ENCODE data around the gene IRF3.

The IRF3 gene

DNA sequence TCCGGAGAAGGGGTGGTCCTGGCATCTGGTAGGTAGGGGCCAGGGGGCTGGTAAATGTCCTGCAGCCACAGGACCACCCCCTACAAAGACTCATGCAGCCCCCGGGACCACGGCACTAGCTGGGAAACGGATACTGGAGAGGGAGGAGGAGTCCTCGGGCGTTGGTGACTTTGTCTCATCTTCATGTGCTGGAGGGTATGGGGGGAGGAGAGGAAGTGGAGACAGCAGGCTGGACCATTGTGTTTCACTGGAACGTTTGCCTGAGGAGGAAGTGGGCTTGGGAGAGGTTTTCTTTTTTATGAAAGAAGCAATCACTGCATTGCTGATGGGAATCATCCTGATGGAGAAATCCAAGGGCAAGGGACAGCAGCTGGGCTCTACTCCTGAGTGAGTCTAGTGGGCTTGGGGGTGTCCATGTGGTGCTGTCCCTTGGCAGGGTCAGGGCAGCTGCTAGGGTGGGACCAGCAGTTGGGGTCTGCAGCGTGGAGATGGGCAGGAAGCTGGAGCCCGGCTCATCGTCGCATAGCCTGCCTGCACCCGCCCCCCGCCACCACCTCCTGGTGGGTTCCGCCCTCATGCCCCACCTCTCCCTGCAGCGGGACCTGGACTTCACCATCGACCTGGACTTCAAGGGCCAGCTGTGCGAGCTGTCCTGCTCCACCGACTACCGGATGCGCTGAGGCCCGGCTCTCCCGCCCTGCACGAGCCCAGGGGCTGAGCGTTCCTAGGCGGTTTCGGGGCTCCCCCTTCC lies 22.1 kb upstream of the IRF3 start:
- DNase-seq: no peak

DNA sequence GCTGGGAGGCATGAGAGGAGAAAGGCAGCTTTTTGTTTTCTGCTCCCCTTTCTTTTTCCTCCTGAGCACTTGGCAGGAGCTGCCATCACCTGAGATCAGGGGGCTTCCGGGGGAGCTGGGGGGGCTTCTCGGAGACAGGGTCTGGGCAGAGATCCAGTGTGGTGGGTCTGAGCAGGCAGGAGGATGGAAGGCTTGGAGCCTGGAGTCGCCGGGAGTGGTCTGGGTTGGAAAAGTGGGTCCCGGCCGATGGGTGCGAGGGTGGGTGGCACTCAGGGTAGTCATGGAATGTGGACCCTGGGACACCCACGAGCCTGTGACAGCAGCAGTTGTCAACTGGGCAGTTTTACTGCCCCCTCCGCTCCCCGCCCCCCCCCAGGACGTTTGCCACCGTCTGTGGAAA lies 21.5 kb upstream of the IRF3 start:
- no peak for DNase-seq

DNA sequence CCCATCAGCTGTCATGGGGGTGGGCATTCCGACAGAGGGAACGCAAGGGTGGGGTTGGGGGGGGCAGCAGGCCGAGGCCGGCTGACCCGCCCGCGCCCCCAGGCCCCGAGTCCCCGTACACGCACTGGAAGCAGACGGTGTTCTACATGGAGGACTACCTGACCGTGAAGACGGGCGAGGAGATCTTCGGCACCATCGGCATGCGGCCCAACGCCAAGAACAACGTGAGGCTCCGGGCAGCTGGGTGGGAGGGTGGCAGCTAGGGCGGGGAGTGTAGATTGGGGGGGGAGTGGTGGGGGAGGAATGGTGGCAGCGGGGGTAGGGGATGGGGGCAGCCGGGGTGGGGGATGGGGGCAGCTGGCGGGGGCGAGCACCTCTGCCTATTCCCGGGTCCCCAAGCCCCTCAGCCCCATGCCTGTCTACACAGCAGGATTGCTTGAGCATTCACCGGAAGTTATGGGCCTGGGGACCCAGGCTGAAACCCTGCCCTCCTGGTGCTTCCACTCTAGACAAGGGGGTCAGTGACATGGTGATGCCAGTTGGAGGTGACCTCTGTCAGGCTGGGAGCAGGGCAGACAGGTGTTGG lies 20.9 kb upstream of the IRF3 start:
- no peak for DNase-seq

DNA sequence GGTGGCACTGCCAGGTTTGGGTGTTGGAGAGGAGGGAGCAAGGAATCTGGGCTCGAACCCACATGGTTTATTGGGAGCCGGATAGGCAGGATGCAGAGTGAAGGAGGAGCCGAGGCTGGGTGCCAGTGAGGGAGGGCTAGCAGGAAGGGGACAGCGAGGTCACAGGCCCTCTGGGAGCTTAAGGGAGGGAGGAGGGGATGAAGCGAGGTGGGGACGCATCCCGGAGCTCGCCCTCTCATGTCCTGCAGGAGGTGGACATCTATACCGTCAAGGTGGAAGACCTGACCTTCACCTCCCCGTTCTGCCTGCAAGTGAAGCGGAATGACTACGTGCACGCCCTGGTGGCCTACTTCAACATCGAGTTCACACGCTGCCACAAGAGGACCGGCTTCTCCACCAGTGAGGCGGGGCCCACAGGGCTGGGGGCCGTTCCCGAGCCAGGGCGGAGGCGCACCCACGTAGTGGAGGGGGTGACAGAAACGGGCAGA lies 20.2 kb upstream of the IRF3 start:
- DNase-seq: no peak

DNA sequence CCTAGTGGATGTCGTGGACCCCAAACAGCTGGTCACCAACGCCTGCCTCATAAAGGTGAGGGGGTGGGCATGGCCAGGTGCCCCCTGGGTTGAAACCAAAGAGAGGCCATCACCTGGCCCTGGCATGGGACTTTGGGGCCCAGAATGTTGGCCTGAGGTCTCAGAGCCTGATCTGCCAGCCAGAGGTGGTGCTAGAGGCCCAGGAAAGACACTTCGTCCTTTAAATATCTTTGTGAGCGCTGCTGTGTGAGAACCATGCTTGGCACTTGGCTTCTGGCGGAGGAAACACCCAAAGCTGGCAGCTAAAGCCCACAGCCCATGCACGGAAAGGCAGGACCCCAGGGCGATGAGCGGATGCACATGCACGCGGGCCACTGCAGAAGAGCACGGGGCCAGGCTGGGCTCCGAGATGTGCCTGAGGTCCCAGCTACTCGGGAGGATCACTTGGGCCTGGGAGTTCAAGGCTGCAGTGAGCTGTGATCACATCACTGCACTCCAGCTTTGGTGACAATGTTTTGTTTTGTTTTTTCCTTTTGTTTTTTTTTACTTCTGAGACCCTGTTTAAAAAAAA lies 19.4 kb upstream of the IRF3 start:
- no peak for DNase-seq

DNA sequence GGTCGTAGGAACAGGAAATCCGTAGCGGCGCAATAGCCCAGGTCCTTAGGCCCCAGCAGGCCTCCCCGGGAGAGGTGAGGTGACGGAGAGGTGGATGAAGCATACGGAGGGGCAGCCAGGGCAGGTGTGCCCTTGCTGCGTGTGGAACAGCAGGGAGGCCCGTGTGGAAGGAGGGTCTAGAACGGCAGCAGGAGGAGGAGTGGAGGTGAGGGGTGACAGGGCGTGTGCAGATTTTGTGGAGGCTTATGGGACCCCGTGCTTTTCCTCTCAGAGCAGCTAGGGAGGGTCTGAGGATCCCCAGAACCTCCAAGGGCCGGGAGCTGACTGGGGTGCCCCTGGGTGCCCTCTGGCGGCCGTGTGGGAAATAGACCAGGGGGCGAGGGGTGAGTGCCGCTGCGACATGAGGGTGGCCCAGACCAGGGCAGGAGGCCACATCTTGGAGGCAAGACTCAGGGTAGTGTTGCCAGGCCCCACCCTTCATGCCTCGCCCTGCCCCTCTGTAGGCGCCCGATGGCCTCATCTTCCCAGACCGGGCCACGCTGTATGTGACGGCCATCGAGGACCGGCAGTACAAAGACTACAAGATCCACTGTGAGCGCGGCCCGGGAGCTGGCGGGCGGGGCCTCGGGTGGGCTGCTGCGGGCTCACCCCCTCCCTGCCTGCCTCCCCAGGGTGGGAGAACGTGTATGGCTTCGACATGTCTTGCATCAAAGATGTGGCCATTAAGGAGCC lies 18.8 kb upstream of the IRF3 start:
- no peak for DNase-seq

DNA sequence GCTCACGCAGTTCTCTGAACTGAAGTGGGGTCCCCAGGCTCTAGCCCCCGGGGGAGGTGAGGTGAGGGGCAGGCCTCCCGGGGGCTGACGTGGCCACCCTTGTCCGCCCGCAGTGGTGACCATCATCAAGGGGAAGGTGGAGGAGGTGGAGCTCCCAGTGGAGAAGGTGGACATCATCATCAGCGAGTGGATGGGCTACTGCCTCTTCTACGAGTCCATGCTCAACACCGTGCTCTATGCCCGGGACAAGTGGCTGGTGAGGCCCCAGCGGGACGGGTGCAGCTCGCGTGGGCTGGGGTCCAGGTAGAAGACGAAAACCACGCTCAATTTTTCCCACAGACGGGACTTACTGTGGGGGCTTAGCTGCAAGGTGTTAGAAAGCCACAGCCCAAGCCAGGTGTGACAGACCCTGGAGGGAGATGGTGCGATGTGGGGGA lies 18.2 kb upstream of the IRF3 start:
- DNase-seq: no peak

DNA sequence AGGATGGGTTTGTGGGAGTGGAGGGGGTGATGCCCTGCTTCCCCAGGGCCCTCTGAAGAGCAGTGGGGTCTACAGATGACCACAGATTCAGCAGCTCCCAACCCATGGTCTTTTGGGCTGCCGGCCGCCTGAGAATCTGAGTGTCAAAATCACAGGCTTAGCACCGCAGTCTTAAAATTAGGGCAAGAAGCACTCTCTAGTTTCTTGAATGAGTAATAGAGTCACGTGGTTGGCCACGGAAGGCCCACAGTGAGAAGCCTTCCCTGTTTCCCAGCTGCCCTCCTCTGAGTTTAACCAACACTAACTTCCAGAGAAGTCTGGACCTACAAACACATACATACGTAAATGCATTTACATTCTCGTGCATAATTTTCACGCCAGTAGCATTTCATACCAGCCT lies 16.6 kb upstream of the IRF3 start:
- DNase-seq: no peak

DNA sequence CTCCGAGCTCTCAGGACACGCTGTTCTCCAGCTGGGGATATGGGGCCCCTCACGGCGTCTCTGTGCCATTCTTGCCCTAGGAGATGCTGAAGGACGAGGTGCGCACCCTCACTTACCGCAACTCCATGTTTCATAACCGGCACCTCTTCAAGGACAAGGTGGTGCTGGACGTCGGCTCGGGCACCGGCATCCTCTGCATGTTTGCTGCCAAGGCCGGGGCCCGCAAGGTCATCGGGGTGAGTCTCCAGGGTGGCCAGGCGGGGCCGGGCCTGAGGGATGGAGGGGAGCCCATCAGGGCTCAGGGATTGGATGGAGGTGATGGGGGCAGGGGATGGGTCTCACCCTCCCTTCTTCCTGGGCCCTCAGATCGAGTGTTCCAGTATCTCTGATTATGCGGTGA lies 16.2 kb upstream of the IRF3 start:
- no peak for DNase-seq

DNA sequence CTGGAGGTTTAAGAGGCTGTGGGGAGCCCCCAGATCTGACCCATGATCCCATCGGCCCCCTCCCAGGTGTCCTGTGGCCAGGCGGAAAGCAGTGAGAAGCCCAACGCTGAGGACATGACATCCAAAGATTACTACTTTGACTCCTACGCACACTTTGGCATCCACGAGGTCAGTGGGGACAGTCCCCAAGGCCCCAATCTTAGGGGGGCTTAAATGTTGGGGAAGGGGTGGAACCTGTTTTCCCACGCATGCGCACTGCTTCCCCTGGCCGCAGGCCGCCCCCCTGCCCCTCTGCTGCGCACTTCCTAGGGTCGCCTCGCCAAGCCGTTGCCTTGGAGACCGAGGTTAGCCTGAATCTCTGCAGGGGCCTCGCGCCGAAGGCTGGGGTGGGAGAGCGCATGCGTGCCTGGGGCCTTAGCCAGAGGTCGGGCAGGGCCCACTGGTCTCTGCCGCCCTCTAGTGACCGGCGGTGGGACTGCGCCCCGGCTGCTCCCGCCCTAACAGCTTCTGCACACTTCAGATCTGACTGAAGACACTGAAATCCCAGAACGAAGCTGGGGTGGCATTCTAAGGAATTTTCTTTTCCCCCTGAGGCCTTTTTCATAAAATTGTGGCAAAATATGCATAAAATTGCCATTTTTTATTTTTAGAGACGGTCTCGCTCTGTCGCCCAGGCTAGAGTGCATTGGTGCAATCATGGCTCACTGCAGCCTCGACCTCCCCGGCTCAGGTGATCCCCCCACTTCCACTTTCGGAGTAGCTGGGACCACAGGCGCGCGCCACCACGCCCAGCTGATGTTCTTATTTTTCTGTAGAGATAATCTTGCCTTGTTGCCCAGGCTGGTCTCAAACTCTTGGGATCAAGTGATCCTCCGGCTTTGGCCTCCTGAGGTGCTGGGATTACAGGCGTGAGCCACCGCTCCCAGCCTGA lies 15.0 kb upstream of the IRF3 start:
- DNase-seq: peak; percentile 84 to 91 (median 91)

DNA sequence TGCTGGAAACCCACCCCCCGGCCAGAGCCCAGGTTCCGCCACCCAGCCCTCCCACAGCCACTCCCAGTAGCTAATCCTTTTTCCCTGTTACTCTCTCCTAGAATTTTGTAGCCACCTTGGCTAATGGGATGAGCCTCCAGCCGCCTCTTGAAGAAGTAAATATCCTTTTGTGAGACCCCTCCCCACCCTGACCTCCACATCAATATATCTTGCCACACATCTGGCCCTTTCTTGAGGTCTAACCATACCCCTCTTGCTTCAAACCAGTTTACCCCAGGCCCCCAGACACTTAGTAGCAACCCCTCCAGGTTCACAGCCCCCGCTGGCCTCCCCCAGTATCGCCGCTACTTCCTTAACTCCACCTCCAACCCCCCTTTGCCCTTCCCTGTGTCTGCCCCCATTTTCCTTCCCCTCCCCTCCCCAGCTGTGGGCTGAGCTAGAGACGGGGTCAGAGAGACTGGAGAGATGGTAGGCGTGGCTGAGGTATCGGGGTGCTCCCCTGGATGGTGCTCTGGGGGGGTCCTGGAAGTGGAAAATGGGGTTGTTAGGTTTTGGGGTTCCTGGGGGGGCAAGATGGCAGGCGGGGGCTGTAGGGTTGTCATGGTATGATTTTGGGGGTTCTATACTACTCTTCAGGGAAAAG lies 14.2 kb upstream of the IRF3 start:
- no peak for DNase-seq

DNA sequence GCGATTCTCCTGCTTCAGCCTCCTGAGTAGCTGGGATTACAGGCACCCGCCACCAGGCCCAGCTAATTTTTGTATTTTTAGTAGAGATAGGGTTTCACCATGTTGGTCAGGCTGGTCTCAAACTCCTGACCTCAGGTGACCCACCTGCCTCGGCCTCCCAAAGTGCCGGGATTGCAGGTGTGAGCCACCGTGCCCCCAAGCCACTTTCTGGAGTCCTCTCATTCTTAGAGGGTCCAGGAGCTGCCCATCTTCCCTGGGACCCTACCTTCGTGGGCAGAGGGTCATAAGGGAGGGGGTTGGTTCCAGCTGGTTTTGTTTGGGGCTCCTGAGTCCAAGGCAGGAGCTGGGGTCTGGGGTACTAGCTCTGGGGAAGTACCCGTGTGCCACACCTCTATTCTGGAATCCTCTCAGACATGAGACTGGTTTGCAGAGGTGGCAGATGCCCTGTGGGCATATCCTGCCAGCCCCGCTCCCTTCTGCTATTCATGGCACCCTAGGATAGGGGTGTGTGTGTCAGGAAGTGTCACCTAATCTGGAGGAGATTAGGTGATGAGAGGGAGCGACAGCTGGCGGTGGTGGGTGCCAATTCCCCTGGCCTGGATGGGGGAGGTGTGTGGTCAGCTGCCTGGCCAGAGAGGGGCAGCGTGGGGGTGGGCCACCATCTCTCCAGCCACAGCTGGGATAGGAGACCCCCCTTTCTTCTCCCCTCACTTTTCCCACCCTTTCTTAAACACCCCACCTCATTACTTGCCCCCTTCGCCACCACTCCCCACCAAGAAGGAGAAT lies 13.5 kb upstream of the IRF3 start:
- DNase-seq: no peak

DNA sequence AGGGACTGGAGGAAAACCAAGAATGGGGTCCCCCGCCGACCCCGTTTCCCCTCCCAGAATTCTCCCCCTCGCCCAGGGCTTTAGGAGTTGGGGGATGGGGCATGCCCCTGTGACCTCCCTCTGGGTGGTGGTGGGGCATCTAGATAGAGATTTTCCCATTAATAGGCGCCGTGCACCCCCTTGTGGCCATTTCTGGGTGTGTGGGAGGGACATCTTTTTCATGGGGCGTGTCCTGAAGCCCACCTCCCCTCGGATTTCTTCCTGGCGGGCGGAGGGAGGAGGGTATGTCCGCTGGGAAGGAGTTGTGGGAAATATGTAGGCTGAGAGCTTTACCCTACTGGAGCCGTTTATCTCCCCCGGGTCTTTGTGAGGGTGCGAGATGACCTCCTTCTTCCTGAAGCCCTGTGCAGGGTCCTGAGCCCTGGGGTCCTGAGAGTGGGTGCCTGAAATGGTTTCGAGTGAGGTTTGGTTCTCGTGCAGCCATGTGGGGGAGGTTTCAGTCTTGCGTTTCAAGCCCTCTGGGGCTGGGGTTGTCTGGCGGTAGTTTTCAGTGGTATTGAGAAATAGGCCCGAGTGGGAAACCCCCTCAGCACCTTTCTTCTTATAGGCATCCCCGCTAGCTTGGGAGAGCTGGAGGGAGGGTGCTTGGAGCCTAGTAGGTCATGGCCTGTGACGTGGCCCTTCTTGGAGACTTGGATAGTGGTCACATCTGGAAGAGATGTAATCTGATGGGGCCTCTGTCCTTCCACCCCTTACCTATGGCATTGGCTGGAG lies 12.4 kb upstream of the IRF3 start:
- peak; percentile 50 to 80 (median 69) for DNase-seq

DNA sequence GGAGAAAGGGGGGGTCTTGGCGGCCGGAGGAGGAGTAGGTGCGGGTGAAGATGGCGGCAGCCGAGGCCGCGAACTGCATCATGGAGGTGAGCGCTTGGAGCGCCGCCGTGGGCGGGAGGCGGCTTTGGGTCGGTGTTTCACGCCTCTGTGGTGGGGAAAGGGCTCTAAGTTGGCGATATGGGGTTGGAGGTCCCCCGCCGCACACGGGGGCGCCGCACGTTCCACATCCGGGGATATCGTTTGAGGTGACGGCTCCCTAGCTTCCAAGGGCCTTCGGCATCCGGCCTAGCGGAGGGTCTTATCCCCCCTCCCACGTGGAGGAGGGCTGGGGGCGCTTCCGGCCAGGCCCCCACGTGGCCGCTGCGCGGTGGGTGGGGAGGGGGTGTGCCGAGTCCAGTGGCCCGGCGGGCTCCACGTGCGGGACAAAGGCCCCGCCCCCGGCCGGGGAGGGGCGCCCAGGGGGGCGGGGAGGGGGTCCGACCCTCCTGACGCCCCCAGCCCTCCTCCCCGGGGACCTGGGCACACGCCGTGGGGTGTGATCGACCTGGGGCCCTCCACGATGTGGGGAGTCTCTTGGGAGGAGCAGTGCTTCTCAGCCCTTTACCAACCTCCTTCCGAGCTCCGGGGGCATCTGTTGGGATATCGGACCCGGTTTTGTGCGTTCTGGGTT lies 11.7 kb upstream of the IRF3 start, which contains the start of gene PRMT1:
Gene PRMT1 (plus strand): TSS at position 41 of the 670 bp plus-strand sequence. CDS start 10 bp downstream, at position 51.
- DNase-seq: peak in 4 of 5 donors; percentile 45 to 61 (median 52)

DNA sequence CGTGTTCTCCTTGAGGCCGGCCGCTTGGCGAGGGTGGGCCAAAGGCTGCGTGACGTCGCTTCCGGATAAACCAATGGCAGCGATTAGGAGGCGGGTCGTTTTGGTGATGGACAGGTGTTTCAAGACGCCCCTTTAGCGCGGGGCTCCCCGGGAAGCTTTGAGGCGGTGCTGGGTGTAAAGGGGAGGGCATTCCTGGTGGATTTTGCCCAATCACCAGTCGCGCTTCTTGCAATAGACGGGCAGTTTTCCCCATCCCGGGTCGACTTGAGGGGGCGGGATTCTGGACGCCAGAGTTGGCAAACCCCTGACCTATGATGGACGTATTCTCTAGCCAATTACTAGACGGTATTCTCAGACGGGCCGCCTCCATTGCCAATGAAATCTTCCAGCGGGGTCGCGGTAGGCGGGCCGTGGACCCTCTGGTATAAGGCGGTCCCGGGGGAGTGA lies 11.2 kb upstream of the IRF3 start:
- DNase-seq: peak; percentile 96 to 100 (median 98)

DNA sequence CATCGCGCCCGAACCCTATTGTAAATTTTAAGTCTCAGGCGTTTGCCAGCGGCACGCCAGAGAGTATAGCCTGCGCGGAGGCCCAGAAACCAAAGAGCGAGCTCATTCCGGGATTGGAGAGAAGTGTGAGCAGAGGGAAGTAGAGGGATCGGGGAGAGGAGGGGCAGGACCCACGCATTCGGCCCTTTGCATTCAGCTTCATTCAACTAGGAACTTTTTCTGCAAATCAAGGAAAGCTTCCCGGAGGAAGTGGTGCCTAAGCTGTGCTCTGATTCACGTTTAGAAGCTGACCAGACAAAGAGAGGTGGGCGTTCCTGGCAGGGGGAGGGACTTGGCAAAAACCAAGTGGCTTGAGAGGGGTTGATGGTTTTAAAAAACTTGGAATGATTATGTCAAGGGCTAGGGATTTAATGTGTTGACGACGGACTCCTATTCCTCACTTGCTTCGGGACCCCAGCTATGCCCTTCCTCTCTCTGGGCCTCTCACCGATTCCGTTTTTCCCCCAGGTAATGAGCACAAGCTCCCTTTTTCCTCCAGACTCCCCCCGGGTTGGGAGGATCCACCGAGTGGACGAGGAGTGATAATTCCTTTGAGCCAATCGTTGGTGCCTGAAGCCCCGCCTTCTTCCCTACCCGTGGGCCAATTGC lies 10.6 kb upstream of the IRF3 start:
- peak in 1 of 5 donors; percentile 45 for DNase-seq

DNA sequence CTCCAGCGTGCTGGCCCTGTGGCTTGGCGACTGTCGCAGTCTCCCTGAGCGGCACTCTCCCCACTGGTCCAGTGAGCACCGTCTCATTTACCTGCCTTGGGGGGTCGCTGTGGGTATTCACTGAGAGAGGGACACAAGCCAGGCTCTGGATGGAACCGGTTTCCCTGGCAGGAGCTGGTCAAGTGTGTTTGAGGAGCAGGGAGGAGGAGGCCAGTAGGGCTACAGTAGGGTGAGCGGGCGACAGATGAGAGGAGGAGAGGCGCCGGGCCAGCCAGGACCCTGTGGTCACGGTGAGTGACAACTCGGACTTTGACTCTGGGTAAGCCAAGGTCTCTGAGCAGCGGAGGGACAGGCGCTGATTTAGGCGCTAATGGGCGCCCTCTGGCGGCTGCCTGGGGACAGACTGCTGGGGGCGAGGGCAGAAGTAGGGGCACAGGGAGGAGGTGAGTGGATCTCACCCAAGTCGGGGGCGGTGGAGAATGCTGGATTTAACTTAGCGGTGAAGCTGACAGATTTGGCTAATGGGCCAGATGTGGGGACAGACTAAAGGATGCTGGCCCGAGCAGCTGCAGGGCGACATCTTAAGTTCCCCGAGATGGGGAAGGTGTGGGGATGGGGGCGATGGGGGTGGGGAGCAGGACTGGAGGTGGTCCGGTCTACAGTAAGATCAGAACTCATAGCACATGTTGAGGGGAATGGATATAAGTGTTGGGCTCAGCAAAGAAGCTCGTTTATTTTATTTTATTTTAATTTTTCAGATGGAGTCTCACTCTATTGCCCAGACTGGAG lies 6.7 kb upstream of the IRF3 start:
- DNase-seq: peak; percentile 46 to 70 (median 67)

DNA sequence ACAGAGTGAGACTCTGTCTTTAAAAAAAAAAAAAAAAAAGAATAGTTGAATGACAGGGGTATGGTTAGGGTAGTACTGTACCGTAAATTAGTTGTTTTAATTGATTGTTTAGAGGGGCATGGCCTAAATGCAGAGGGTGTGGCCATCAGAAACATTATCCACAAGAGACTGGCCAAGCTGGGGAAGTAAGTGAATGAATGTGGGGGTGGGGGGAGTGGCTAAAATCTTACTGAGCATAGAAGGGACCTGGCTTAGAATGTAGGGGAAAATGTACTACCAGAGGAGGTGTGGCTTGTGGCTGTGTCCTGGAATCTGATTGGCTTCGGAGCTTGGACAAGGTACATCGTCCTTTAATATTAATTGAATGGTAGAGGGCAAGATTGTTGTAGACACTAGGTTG lies 3.9 kb upstream of the IRF3 start:
- DNase-seq: no peak
